CD4-positive, alpha-beta T cell treated with Interferon gamma for 1 hour (primary cell): ENCODE data around the gene CD83.

Experiments used
- DNase-seq: peaks from one replicate; pipeline ENCODE4 v3.0.0-alpha.2; 2020

CD83 gene

GRCh38 chr6:14117158-14118090 lies at the start of gene CD83:
Gene CD83, plus strand, starts transcription at chr6:14117772. Its CDS starts 40 bp downstream, at chr6:14117812.
- DNase-seq = peak; percentile 94

GRCh38 chr6:14068133-14068532 lies 49.4 kb upstream of the CD83 start:
- DNase-seq = no peak

GRCh38 chr6:14068623-14069022 lies 48.9 kb upstream of the CD83 start:
- DNase-seq = no peak

- no peak for DNase-seq
Observed at GRCh38 chr6:14070457-14070856, 47.1 kb upstream of the CD83 start.

- DNase-seq = no peak
Observed at GRCh38 chr6:14072084-14072483, 45.5 kb upstream of the CD83 start.

- peak; percentile 43 for DNase-seq
Observed at GRCh38 chr6:14073561-14074354, 43.8 kb upstream of the CD83 start.

- DNase-seq = no peak
Observed at GRCh38 chr6:14074476-14075094, 43.0 kb upstream of the CD83 start.

- peak; percentile 20 for DNase-seq
Observed at GRCh38 chr6:14075095-14075503, 42.5 kb upstream of the CD83 start.

GRCh38 chr6:14077193-14077867 lies 40.2 kb upstream of the CD83 start:
- no peak for DNase-seq

- DNase-seq = no peak
Observed at GRCh38 chr6:14079433-14079832, 38.1 kb upstream of the CD83 start.

GRCh38 chr6:14079971-14080370 lies 37.6 kb upstream of the CD83 start:
- no peak for DNase-seq

GRCh38 chr6:14081126-14081525 lies 36.4 kb upstream of the CD83 start:
- DNase-seq = no peak

GRCh38 chr6:14082771-14083170 lies 34.8 kb upstream of the CD83 start:
- no peak for DNase-seq

- no peak for DNase-seq
Observed at GRCh38 chr6:14083262-14083661, 34.3 kb upstream of the CD83 start.

GRCh38 chr6:14083751-14084150 lies 33.8 kb upstream of the CD83 start:
- DNase-seq = no peak

- DNase-seq = no peak
Observed at GRCh38 chr6:14084388-14084787, 33.2 kb upstream of the CD83 start.

- no peak for DNase-seq
Observed at GRCh38 chr6:14085176-14085787, 32.3 kb upstream of the CD83 start.

- no peak for DNase-seq
Observed at GRCh38 chr6:14086701-14087100, 30.9 kb upstream of the CD83 start.

- DNase-seq = no peak
Observed at GRCh38 chr6:14088600-14089192, 28.9 kb upstream of the CD83 start.

- no peak for DNase-seq
Observed at GRCh38 chr6:14089224-14089623, 28.3 kb upstream of the CD83 start.

GRCh38 chr6:14091339-14091978 lies 26.1 kb upstream of the CD83 start:
- DNase-seq = no peak
